HG02610 (cell line): ENCODE measurements around the gene NAA60.
A peak's percentile ranks its signal among the peaks of the same experiment; 100 is the strongest.

Experiments
- ATAC-seq: cut with Tn5 transposase; IDR thresholded peaks from one replicate; pipeline ENCODE4 v1.9.1; 2021; ENCODE audit warnings: mild to moderate bottlenecking, moderate library complexity; ENCODE audit not compliant: unreplicated experiment

The NAA60 gene

DNA sequence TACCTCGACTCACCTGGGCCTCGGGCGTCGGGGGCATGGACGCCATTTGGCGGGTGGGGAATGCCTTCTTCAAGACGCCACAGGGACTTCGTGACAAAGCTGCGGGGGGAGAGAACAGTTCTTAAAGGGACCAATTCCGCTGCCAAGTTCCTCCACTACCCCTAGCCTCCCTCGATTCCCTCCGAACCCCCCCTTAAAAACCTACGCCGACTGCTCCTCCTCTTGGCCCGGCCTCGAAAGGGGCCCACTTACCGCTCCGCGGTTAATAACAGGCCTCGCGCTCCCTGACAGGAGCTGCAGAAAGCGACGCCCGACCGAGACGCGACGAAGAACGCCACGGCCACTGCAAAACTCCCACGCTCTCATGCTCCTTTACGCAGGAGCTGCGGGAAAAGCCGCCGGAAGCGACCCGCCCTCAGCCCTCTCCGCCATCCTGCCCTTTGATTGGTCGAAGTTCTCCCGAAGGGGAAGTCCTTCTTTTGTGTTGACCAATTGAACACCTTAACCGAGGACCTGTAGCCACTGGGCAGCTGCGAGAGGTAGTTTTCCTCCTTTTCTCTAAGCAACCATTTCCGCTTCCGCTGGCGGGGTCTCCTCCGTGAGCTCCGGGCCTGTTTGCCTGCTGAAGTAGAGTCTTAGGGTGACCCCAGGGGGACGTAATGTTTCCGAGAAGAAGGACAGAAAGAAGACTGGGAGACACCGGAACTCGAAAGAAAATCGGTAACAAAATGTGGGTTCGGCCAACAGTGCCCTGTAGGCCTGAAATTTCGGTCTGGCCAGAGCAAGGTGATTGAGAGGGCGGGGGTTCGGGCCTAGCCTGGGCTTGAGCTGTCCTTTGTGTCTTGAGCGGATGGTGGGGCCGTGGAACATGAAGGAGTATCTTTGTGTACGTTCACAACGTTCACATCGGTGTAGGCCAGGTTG lies at the start of gene NAA60, which contains the start of gene ZNF597:
TSS of gene NAA60 (plus strand) at position 573 of the 924 bp plus-strand sequence. CDS start 32,548 bp downstream, outside the sequence.
TSS of gene ZNF597 (minus strand) at position 397 of the 924 bp plus-strand sequence. CDS start at position 46, 351 bp downstream.
- ATAC-seq: peak; percentile 92

GRCh38 chr16:3400446-3400778 lies 43.1 kb upstream of the NAA60 start:
- ATAC-seq: no peak

GRCh38 chr16:3400779-3401688 lies 42.4 kb upstream of the NAA60 start, which contains the start of the genes ZNF174 and ZSCAN32:
Gene ZNF174 (plus strand): TSS chr16:3401215. CDS start chr16:3402005, 790 bp downstream.
Gene ZSCAN32 (minus strand): TSS chr16:3401004. CDS start chr16:3397557, 3,447 bp downstream.
- ATAC-seq: peak; percentile 97

GRCh38 chr16:3401719-3402397 lies 41.6 kb upstream of the NAA60 start:
- no peak for ATAC-seq

- no peak for ATAC-seq
Observed at GRCh38 chr16:3408561-3409197, 34.8 kb upstream of the NAA60 start.

- ATAC-seq: no peak
Observed at GRCh38 chr16:3413730-3414379, 29.6 kb upstream of the NAA60 start.

DNA sequence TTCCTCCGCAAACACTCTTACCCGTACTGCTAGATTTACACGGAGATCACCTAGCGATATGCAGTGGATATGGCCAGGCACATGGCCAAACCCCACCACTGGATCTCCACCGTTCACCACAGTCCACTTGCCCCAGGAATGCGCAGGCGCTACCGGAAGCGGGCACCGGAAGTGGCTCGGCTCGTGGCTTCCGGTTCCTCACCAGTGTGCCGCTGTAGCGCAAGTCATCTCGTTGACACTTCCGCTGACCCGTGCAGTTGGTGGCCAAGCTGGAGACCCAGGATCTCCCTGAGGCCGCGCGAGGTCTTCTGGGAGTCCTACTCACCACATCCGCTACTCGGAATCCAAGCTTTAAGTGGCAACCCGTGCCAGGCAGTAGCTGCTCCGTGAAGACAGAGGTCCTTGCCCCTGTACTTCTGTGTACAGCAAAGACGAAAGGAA lies 11.7 kb upstream of the NAA60 start:
- ATAC-seq: no peak

DNA sequence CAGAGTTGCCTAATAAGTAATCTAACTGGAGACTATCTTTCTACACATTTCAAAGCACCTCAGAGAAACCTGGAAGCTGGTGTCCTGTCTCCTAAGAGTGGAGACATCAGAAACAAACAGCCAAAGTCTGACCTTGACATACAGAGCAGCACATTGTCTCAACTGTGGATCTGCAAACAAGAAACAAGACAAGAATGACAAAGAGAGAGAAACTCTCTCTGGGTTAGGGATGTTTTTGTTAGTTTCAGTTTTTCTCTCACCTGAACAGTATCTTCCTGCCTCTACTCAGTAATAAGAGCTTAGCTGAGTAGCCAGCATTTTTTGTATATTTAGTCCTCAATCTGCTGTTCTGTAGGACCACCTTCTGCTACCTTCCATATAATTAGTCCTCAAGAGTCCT lies 9.1 kb upstream of the NAA60 start:
- ATAC-seq: no peak

DNA sequence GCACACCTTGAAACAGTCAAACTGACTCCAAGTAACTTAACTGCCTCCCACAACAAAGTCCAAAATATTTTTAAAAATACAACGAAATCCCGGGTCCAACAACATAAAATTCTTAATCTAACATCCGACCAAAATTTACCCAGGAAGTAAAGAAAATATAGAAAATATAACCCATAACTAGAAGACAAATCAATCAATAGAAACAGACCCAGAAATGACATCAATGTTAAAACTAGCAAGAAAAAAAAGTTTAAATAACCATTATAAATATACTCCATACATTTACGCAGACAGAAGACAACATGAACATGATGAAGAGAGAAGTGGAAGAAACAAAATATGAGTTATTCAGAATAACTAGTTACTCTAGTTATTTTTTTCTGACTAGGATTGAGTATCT lies 3.8 kb upstream of the NAA60 start:
- no peak for ATAC-seq

DNA sequence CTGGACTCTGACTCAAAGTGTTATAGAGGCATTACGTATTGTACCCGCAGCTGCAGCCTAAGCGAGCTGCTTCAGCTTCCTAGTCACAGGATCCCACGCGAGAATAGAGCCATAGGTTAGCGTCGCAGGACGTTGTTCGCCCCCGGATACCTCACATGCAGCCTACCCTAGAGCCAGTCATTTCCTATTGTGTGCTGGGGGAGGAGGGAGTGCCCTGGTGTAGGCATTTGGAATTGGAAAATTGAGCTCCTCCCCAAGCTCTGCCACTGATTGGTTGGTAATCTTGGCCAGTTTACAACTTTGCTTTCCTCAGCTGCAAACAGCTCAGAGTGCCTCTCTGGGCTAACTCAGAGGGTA lies 530 bp downstream of the NAA60 start:
- no peak for ATAC-seq

DNA sequence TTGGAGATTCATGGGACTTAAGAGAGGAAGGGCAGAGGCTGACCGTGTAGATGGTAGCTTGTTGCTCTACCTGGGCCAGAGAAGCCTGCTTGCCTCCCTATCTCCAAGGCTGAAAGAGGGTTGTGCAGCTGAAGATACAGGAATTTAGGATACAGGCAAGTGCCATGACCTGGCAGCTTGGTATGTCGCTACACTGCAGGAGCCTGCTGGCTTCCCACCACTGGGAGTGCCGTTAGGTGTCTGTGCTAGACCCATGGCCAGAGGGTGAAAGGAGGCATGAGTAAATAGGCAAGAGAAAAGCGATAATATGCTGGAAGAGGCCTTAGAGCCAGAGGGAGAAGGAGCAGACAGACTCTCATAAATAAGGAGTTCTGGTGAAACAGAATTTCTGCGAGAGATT lies 10.6 kb downstream of the NAA60 start:
- ATAC-seq: no peak

- no peak for ATAC-seq
Observed at GRCh38 chr16:3454631-3455147, 11.2 kb downstream of the NAA60 start.

DNA sequence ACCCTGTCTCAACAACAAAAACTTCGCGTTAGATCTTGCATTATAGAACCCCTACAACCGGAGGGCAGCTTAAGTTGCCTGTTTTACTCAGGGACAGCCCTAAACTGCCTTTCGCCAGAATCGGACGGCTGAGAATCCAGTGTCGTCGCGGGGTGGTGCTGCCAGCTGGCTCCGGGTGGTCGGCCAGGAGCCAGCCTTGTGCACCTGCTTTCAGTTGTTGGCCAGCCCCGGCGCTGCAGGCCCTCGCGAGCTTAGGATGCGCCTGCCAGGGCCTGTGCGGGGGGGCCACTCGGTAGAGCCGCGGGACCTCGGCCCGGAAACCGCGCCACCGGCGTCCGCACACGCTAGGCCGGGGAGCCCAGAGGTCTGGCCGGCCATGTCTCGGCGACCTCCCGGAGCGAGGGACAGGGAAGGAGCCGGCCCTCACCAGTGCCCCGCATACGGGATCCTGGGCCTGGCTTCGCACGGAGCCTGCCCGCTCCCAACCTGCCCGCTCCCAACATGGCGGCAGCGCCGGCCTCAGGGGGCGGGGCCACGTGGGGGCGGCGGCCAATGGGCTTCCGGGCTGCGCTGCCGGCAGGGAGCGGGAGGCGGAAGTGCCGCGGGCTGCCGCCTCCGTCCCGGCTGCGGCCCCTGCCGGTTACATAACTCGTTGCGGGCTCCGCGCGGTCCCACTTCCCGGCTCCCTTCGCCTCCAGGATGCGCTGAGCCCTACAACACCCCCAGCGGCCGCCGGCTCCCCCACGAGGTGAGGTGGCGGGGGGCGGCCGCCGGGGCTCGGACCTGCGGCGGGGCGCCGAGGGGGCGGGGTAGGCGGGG lies 14.2 kb downstream of the NAA60 start:
- peak; percentile 72 for ATAC-seq

DNA sequence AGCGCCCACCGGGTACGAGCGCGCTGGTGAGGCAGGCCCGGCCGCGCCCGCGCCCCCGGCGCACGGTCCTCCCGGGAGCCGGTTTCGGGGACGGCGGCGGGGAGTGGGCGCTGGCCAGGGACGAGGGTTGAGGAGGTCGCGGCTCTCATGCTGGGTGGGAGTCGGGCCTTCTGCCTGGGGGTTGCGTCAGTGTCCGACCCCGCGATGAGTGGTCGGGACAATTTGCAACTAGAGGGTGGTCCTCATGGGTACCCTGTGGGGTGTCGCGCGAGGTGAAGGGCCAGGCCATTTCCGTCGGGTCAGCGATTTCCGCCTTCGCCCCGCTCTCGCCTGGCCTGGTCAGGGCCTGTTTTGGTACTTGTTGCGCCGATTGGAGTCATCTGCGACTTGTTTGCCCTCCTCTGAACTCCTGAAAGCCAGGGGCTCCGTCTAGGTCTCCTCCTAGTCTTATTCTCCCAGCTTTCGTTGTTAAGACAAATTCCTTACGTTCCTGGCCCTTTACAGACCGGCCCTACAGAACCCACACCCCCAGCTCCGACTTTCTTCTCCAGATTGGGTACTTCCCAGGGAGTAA lies 14.9 kb downstream of the NAA60 start:
- peak; percentile 8 for ATAC-seq

- no peak for ATAC-seq
Observed at GRCh38 chr16:3458852-3459361, 15.4 kb downstream of the NAA60 start.

DNA sequence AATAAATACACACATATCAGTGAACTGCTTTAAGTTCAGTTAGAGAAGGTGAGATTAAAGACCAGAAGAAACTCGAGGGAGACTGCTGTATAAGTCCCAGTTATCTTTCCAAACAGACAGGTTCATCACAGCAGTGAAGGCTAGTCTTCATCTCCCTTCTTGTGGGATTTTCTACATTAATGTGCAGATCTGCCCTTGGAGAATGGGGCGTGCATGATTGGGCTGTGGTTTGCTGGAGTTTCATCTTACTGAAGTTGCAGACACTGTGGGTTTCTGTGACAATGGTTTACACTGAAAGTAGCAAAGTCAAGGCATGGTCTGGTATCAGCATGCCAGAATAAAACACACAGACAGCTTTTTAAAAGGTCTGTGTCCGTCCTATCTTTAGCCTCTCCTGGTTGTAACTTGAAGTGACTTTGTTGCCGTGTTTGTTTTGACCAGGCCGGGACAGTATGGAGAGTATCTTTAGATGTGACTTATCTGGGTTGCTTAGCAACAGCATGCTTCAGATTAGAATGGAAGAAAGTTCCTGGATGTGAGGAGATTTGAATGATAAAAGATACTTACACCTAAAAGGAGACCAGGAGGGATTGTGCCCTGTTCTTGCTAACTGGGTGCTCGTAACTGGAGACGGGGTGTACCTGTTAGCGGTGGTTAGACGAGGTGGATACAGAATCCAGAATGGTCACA lies 16.1 kb downstream of the NAA60 start:
- ATAC-seq: no peak

DNA sequence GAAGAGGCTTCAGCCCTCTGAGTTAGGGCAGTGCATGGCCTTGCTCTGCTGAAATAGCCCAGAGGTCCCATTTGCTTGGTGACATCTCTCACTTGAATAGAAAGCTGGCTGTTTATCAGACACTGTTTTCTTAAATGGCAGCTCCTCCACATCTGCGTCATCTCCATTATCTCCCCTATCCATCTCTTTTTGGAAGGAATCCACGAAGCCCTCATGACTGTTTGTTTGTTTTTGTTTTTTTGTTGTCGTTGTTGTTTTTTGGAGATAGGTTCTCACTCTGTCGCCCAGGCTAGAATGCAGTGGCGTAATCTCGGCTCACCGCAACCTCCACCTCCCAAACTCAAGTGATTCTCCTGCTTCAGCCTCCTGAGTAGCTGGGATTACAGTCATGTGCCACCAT lies 16.6 kb downstream of the NAA60 start:
- no peak for ATAC-seq

- ATAC-seq: no peak
Observed at GRCh38 chr16:3460585-3460984, 17.1 kb downstream of the NAA60 start.
